Measurements from ENCODE around the gene MBNL2.

DNA sequence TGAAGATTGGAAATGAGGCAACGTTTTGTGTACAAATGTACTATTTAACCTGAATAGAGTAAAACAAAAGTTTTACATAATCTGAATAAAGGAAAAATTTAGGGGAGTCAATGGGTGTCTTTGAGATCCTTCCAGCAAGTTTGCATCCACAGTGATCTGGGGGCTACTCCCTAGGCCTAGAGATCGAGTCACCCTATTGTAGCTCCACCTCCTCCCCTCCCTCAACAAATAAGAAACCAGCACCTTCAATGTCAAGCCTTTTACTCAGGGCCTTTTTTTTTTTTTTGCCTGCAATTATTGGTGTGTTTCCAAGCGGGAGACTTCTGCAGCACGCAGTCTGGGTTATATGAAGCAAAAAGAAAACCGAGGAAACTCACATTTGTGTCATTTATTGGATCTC is 195.6 kb downstream of the MBNL2 start:
- TF ChIP-seq, protein P1, sequence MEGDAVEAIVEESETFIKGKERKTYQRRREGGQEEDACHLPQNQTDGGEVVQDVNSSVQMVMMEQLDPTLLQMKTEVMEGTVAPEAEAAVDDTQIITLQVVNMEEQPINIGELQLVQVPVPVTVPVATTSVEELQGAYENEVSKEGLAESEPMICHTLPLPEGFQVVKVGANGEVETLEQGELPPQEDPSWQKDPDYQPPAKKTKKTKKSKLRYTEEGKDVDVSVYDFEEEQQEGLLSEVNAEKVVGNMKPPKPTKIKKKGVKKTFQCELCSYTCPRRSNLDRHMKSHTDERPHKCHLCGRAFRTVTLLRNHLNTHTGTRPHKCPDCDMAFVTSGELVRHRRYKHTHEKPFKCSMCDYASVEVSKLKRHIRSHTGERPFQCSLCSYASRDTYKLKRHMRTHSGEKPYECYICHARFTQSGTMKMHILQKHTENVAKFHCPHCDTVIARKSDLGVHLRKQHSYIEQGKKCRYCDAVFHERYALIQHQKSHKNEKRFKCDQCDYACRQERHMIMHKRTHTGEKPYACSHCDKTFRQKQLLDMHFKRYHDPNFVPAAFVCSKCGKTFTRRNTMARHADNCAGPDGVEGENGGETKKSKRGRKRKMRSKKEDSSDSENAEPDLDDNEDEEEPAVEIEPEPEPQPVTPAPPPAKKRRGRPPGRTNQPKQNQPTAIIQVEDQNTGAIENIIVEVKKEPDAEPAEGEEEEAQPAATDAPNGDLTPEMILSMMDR (conservative IDR thresholded peaks at IDR 0.05; ENCODE audit: low read depth, low read length): no peak
- no peak for TF ChIP-seq EZH2 (IDR thresholded peaks at IDR 0.05; ENCODE audit: low read length, unreplicated experiment)

Data from PC-3 (cell line).